ENCODE measurements around the gene STAC3.
A peak's percentile ranks its signal among the peaks of the same experiment; 100 is the strongest.

STAC3 gene

GRCh38 chr12:57237932-57238853 lies 12.8 kb downstream of the STAC3 start:
- DNase-seq (ENCODE audit: low read depth): no peak
- H3K4me3 ChIP-seq (ENCODE audit: low read depth, low read length): peak overlapping the region; percentile 43
- TF ChIP-seq CTCF (conservative IDR thresholded peaks at IDR 0.05; ENCODE audit: low read depth, low read length): no peak

GRCh38 chr12:57237596-57237931 lies 13.4 kb downstream of the STAC3 start:
- TF ChIP-seq CTCF (conservative IDR thresholded peaks at IDR 0.05; ENCODE audit: low read depth, low read length): no peak
- no peak for DNase-seq (ENCODE audit: low read depth)
- no peak overlapping the region for H3K4me3 ChIP-seq (ENCODE audit: low read depth, low read length)

- no peak overlapping the region for H3K4me3 ChIP-seq (ENCODE audit: low read depth, low read length)
- TF ChIP-seq CTCF (conservative IDR thresholded peaks at IDR 0.05; ENCODE audit: low read depth, low read length): no peak
- DNase-seq (ENCODE audit: low read depth): no peak
Observed at GRCh38 chr12:57236925-57237595, 13.9 kb downstream of the STAC3 start.

- DNase-seq (ENCODE audit: low read depth): no peak
- no peak overlapping the region for H3K4me3 ChIP-seq (ENCODE audit: low read depth, low read length)
- TF ChIP-seq CTCF (conservative IDR thresholded peaks at IDR 0.05; ENCODE audit: low read depth, low read length): no peak
Observed at GRCh38 chr12:57236201-57236924, 14.6 kb downstream of the STAC3 start.

- no peak overlapping the region for H3K4me3 ChIP-seq (ENCODE audit: low read depth, low read length)
- DNase-seq (ENCODE audit: low read depth): no peak
- TF ChIP-seq CTCF (conservative IDR thresholded peaks at IDR 0.05; ENCODE audit: low read depth, low read length): no peak
Observed at GRCh38 chr12:57235728-57236131, 15.3 kb downstream of the STAC3 start.

GRCh38 chr12:57235017-57235727 lies 15.8 kb downstream of the STAC3 start:
- H3K4me3 ChIP-seq (ENCODE audit: low read depth, low read length): no peak overlapping the region
- peak; percentile 14 for TF ChIP-seq CTCF (conservative IDR thresholded peaks at IDR 0.05; ENCODE audit: low read depth, low read length)
- DNase-seq (ENCODE audit: low read depth): peak; percentile 85

All from choroid plexus epithelial cell (primary cell).